Central memory CD8-positive, alpha-beta T cell (primary cell): Measurements from ENCODE around the gene PCARE.
A peak's percentile ranks its signal among the peaks of the same experiment; 100 is the strongest.

Experiments
- ATAC-seq: fragments of 150-1000 bp; cut with Tn5 transposase; replicated peaks from 2 replicates; pipeline ENCODE4 v1.10.0; 2022; ENCODE audit warnings: mild to moderate bottlenecking, moderate FRiP score, moderate number of reproducible peaks; ENCODE audit not compliant: poor library complexity, severe bottlenecking; ENCODE audit errors: extremely low read depth
- DNase-seq, 2 donors: peaks; one replicate each; pipeline ENCODE4 v3.0.0; 2021; ENCODE audit warnings: low spot score in 2 of 2
- H3K27ac Mint-ChIP-seq: one replicate; pipeline ENCODE4 v1.8.0; 2022; ENCODE audit warnings: low read depth, mild to moderate bottlenecking, moderate library complexity, mixed read lengths
- H3K27me3 Mint-ChIP-seq: one replicate; pipeline ENCODE4 v1.8.0; 2022; ENCODE audit warnings: mixed read lengths
- H3K36me3 Mint-ChIP-seq: one replicate; pipeline ENCODE4 v1.8.0; 2022; ENCODE audit warnings: mild to moderate bottlenecking, moderate library complexity, mixed read lengths; ENCODE audit not compliant: insufficient read depth
- H3K4me1 Mint-ChIP-seq: one replicate; pipeline ENCODE4 v1.8.0; 2022; ENCODE audit warnings: mixed read lengths
- H3K4me3 Mint-ChIP-seq: one replicate; pipeline ENCODE4 v1.8.0; 2022; ENCODE audit warnings: mild to moderate bottlenecking, moderate library complexity, mixed read lengths
- H3K9me3 Mint-ChIP-seq: one replicate; pipeline ENCODE4 v1.8.0; 2022; ENCODE audit warnings: mixed read lengths

Gene PCARE

DNA sequence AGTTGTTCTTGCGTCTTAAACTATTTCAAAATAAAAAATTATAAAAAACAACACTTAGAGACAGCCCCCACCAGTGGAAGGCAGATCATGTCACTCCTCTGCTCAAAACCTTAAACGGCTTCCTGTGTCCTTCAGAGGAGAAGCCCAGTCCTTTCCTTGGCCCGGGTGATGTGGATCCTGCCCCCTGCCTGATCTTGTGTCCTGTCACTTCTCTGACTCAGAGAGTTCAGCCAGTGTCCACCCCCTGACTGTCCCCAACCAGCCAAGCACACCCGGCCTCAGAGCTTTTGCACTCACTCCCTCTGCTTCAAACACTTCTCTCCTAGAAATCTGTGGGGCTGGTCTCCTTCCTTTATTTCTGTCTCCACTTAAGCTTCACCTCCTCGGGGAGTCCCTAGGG lies 57.8 kb downstream of the PCARE start:
- peak overlapping the region; percentile 88 for H3K4me3 Mint-ChIP-seq
- H3K9me3 Mint-ChIP-seq: no peaks in the 10 kb centered on the region
- peak overlapping the region; percentile 100 for H3K27ac Mint-ChIP-seq
- DNase-seq: no peak
- ATAC-seq: no peak
- peaks cover 22% of the 10 kb centered on the region for H3K36me3 Mint-ChIP-seq
- no peaks in the 10 kb centered on the region for H3K27me3 Mint-ChIP-seq
- peaks cover 80% of the 10 kb centered on the region for H3K4me1 Mint-ChIP-seq

DNA sequence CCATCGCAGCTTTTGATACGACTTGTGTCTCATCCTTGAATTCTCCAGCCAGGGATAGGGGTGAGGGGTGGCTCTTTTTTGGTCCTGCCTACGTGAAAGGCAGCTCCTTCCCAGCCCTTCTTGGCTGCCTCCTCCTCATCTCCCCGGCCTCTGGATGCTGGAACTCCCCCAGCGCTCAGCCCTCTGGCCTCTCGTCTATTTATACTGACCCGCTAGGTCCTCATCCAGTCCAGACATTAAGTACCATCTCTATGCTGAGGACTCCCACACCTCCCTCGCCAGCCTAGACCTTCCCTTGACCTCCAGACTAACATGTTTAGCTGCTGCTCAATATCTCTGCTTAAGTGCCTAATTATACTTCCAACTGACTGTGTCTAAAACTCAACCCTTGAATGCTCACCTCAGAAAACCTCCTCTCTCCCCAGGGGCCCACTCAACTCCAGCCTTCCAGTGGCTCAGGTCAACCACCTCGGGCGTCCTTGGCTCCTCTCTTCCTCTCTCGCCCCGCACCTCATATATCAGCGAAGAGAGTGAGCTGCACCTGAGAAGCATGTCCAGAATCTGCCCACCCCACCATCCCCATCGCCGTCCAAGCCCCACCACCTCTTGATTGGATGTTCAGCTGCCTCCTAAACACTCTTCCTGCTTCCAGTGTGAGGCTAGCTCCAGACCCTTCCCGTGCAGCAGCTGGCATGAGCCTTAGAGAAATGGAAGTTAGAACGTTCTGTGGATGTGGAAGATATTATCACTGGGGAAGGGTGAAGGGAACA lies 58.4 kb downstream of the PCARE start:
- ATAC-seq (no peak), DNase-seq (no peak)
- Mint-ChIP-seq H3K9me3 (no peaks in the 10 kb centered on the region), H3K27me3 (no peaks in the 10 kb centered on the region), H3K36me3 (peaks cover 25% of the 10 kb centered on the region), H3K4me1 (peaks cover 81% of the 10 kb centered on the region), H3K27ac (peak overlapping the region; percentile 100), H3K4me3 (peak overlapping the region; percentile 88)

DNA sequence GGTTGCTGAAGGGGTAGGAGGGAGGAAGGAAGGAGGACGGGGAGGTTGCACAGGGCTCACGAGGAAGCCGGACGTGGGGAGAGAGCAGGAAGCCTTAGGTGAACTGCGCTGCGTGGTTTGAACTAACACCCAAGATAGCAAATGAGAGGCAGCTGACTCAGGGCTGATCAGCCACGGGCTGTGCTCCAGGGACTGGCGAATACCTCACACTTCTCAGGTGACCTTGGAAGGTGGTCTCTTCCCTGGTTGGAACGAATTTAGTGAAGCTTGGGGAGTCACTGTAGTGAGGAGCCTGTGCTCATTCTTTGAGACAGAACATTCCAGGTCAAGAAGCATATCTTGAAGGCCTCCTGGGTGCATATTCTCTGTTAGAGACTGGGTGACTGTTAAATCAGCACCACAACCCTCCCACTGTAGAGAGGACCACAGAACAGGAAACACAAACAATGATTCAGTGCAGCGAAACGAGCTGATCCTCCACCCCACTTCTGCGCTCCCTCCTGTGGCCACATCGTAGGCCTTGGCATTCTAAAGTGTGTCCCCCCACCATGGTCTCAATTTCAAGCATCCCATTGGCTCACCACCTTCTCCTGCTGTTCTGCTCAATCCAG lies 59.4 kb downstream of the PCARE start:
- peak overlapping the region; percentile 88 for H3K4me3 Mint-ChIP-seq
- peaks cover 84% of the 10 kb centered on the region for H3K4me1 Mint-ChIP-seq
- no peaks in the 10 kb centered on the region for H3K27me3 Mint-ChIP-seq
- peaks cover 29% of the 10 kb centered on the region for H3K36me3 Mint-ChIP-seq
- H3K27ac Mint-ChIP-seq: peak overlapping the region; percentile 100
- ATAC-seq (peak; percentile 57), DNase-seq (peak; percentile 58 to 79)
- H3K9me3 Mint-ChIP-seq: no peaks in the 10 kb centered on the region

DNA sequence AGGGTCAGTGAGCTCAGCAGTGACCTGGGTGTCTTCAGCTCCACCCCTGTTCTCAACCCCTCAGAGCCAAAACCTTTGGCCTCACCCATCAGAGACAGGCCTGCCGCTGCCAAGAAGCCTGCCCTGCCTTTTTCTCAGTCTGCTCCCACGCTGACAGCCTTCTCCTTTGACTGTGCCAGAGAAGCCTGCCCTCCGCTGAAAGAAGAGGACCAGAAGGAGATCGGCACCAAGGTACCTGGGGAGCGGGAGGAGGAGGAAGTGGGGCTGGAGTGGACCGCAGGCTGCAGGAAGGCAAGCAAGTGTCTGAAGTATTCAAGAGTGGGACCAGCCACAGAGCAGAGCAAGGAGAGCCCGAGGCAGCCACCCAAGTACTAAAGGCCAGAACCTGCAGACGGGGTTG lies 60.0 kb downstream of the PCARE start:
- Mint-ChIP-seq H3K4me1 (peaks cover 84% of the 10 kb centered on the region), H3K27me3 (no peaks in the 10 kb centered on the region), H3K9me3 (no peaks in the 10 kb centered on the region), H3K4me3 (peak overlapping the region; percentile 88), H3K27ac (peak overlapping the region; percentile 100), H3K36me3 (peaks cover 30% of the 10 kb centered on the region)
- no peak for ATAC-seq
- DNase-seq: no peak

DNA sequence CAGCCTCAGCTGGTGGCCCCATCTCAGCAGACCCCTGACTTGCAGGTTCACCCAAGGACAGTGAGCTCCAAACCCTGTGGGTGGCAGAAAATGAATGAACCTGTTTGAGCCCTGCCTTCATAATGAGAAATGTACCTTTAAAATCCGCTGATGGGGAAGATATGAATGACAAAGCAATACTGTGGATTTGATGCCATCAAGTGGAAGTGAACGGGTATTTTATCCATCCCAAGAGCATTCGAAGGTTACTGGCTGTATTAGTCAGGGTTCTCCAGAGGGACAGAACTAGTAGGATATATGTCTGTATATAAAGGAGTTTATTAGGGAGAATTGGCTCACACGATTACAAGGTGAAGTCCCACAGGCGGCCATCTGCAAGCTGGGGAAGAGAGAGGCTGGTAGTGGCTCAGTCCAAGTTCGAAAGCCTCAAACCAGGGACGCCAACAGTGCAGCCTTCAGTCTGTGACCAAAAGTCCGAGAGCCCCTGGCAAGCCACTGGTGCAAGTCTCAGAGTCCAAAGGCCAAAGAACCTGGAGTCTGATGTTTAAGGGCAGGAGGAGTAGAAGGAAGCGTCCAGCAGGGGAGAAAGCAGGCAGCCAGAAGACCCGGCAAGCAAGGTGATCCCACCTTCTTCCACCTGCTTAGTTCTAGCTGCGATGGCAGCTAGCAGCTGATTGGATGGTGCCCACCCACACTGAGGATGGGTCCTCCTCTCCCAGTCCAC lies 61.1 kb downstream of the PCARE start:
- Mint-ChIP-seq H3K27me3 (no peaks in the 10 kb centered on the region), H3K9me3 (no peaks in the 10 kb centered on the region), H3K4me1 (peaks cover 89% of the 10 kb centered on the region), H3K4me3 (peak overlapping the region; percentile 88), H3K36me3 (peaks cover 30% of the 10 kb centered on the region), H3K27ac (peak overlapping the region; percentile 100)
- DNase-seq: no peak
- no peak for ATAC-seq

DNA sequence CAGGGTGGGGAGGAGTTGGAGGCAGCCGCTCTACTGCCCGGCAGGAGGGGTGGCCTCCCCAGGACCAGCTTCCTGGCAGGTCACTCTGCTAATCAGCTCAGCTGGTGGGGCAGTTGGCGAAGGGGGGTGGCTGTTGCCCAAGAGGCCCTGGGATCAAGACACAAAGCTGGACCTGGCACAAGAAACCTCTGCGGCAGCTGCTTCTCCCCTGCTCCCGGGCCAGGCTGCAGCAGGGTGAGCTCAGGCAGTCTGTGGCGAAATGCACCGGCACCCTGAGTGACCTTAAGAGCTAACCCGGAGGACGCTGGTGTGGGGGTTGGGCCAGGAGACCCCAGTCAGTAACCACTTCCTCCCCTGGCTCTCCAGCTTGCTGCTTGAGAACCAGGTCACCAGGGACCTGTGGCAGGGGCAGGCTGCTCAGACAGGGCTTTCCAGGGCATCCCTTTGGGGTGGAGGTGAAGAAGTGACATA lies 62.1 kb downstream of the PCARE start:
- Mint-ChIP-seq H3K27ac (peak overlapping the region; percentile 100), H3K4me1 (peaks cover 84% of the 10 kb centered on the region), H3K27me3 (no peaks in the 10 kb centered on the region), H3K9me3 (no peaks in the 10 kb centered on the region), H3K4me3 (peak overlapping the region; percentile 88), H3K36me3 (peaks cover 28% of the 10 kb centered on the region)
- peak; percentile 40 to 47 for DNase-seq
- ATAC-seq: no peak
